Esophagus muscularis mucosa (tissue), 4 donors: ENCODE data around the gene ARPC2.

Source experiments
- CTCF ChIP-seq, 3 experiments: fragments of 200-600 bp in 2 of 3; fragments of 450-650 bp in 1 of 3; sonication (generic) in 2 of 3; IDR thresholded peaks; one replicate each; pipeline ENCODE4 v1.5.1; 2017 to 2019; ENCODE audit warnings: antibody characterized with exemption in 3 of 3, mild to moderate bottlenecking in 2 of 3, moderate library complexity in 1 of 3
- EP300 ChIP-seq: sonication (generic); formaldehyde crosslinking; IDR thresholded peaks from one replicate; pipeline ENCODE4 v1.6.1; 2017; ENCODE audit warnings: antibody characterized with exemption
- POLR2A ChIP-seq: fragments of 450-650 bp; IDR thresholded peaks from one replicate; pipeline ENCODE4 v1.6.1; 2017; ENCODE audit warnings: antibody characterized with exemption, moderate library complexity, mild to moderate bottlenecking, low read depth

- TF ChIP-seq CTCF (IDR thresholded peaks at IDR 0.05) (no peak), POLR2A (no peak), EP300 (no peak)
These were observed 1.5 kb downstream of the ARPC2 start for GRCh38 chr2:218218268-218219185.
